Activated naive CD4-positive, alpha-beta T cell treated with anti-CD3 and anti-CD28 coated beads for 36 hours (primary cell): ENCODE measurements around the gene HRK. TPM values are rescaled to one million over a fixed set of nuclear protein-coding genes. Genes with fewer than 3 reads are reported as not detected.

Experiments used
- CTCF ChIA-PET: fragments of 350-600 bp; sonication (Branson Sonifier 250); formaldehyde crosslinking; loops from one replicate; lab custom pipeline; 2021; ENCODE audit warnings: antibody characterized with exemption; lab: Charles Lee
- DNase-seq: peaks from one replicate; pipeline ENCODE4 v3.0.0-alpha.2; 2020
- H3K27ac Mint-ChIP-seq: one replicate; pipeline ENCODE4 v1.8.0; 2021; ENCODE audit warnings: mild to moderate bottlenecking, mixed read lengths
- H3K27me3 Mint-ChIP-seq: one replicate; pipeline ENCODE4 v1.8.0; 2021; ENCODE audit warnings: low read depth, mixed read lengths
- H3K36me3 Mint-ChIP-seq: one replicate; pipeline ENCODE4 v1.8.0; 2021; ENCODE audit warnings: low read depth, mixed read lengths
- H3K4me1 Mint-ChIP-seq: one replicate; pipeline ENCODE4 v1.8.0; 2021; ENCODE audit warnings: low read depth, mixed read lengths
- H3K4me3 Mint-ChIP-seq: one replicate; pipeline ENCODE4 v1.8.0; 2021; ENCODE audit warnings: mild to moderate bottlenecking, moderate library complexity, mixed read lengths
- H3K9me3 Mint-ChIP-seq: one replicate; pipeline ENCODE4 v1.8.0; 2021; ENCODE audit warnings: mixed read lengths
- intact Hi-C: fragments of 100-400 bp; cut with micrococcal nuclease; formaldehyde crosslinking; loops from one replicate; pipeline ENCODE4 v1.15.1; 2023
- total RNA-seq, 2 experiments: library from RNA; stranded (reverse); gene quantifications; one replicate each; pipeline ENCODE4 v1.2.3, GENCODE V29; 2021

Gene HRK
- total RNA-seq, 2 experiments from 2014 or later, result not detected

- Mint-ChIP-seq H3K4me3 (no peak overlapping the region), H3K9me3 (no peaks in the 10 kb centered on the region), H3K27ac (no peak overlapping the region), H3K4me1 (peaks cover 5% of the 10 kb centered on the region), H3K36me3 (peaks cover 7% of the 10 kb centered on the region), H3K27me3 (peaks cover 25% of the 10 kb centered on the region)
- CTCF ChIA-PET, result no interaction called here
- intact Hi-C loops, result no loop called here
- DNase-seq, result no peak
These were observed 24.5 kb downstream of the HRK start for GRCh38 chr12:116856729-116857128.

GRCh38 chr12:116855744-116856470, 25.3 kb downstream of the HRK start:
- CTCF ChIA-PET, result interaction anchor here (0.6 kb wide), 1 partner anchor 152 kb away, joined by 3 read pairs; no protein-coding TSS in a partner anchor
- Mint-ChIP-seq H3K36me3 (peaks cover 7% of the 10 kb centered on the region), H3K27ac (no peak overlapping the region), H3K4me1 (no peaks in the 10 kb centered on the region), H3K4me3 (no peak overlapping the region), H3K27me3 (peaks cover 25% of the 10 kb centered on the region), H3K9me3 (no peaks in the 10 kb centered on the region)
- DNase-seq, result no peak
- intact Hi-C loops, result no loop called here

GRCh38 chr12:116853507-116853906, 27.7 kb downstream of the HRK start:
- CTCF ChIA-PET, result no interaction called here
- Mint-ChIP-seq H3K27ac (no peak overlapping the region), H3K4me1 (no peaks in the 10 kb centered on the region), H3K9me3 (no peaks in the 10 kb centered on the region), H3K4me3 (no peak overlapping the region), H3K27me3 (peaks cover 25% of the 10 kb centered on the region), H3K36me3 (peaks cover 8% of the 10 kb centered on the region)
- DNase-seq, result no peak
- intact Hi-C loops, result no loop called here

- Mint-ChIP-seq H3K4me3 (no peak overlapping the region), H3K27ac (no peak overlapping the region), H3K4me1 (no peaks in the 10 kb centered on the region), H3K36me3 (peaks cover 10% of the 10 kb centered on the region), H3K27me3 (peaks cover 15% of the 10 kb centered on the region), H3K9me3 (no peaks in the 10 kb centered on the region)
- DNase-seq, result no peak
- CTCF ChIA-PET, result interaction anchor here (0.6 kb wide), 1 partner anchor 260 kb away, joined by 4 read pairs; no protein-coding TSS in a partner anchor
- intact Hi-C loops, result no loop called here
These were observed 28.9 kb downstream of the HRK start for GRCh38 chr12:116852303-116852702.

GRCh38 chr12:116849216-116849615, 32.0 kb downstream of the HRK start:
- intact Hi-C loops, result no loop called here
- Mint-ChIP-seq H3K9me3 (no peaks in the 10 kb centered on the region), H3K4me3 (no peak overlapping the region), H3K27me3 (no peaks in the 10 kb centered on the region), H3K27ac (no peak overlapping the region), H3K36me3 (peaks cover 12% of the 10 kb centered on the region), H3K4me1 (no peaks in the 10 kb centered on the region)
- DNase-seq, result no peak
- CTCF ChIA-PET, result no interaction called here

GRCh38 chr12:116843085-116843484, 38.2 kb downstream of the HRK start:
- Mint-ChIP-seq H3K4me1 (no peaks in the 10 kb centered on the region), H3K36me3 (peaks cover 3% of the 10 kb centered on the region), H3K9me3 (no peaks in the 10 kb centered on the region), H3K27me3 (no peaks in the 10 kb centered on the region), H3K27ac (no peak overlapping the region), H3K4me3 (no peak overlapping the region)
- no peak for DNase-seq
- intact Hi-C loops, result no loop called here
- CTCF ChIA-PET, result no interaction called here

- H3K4me3 Mint-ChIP-seq, result no peak overlapping the region
- no peaks in the 10 kb centered on the region for H3K4me1 Mint-ChIP-seq
- no peak for DNase-seq
- intact Hi-C loops, result no loop called here
- CTCF ChIA-PET, result no interaction called here
- peaks cover 14% of the 10 kb centered on the region for H3K36me3 Mint-ChIP-seq
- no peaks in the 10 kb centered on the region for H3K27me3 Mint-ChIP-seq
- H3K27ac Mint-ChIP-seq, result no peak overlapping the region
- peaks cover 4% of the 10 kb centered on the region for H3K9me3 Mint-ChIP-seq
These were observed 41.9 kb downstream of the HRK start for GRCh38 chr12:116839287-116839830.

- no peaks in the 10 kb centered on the region for H3K27me3 Mint-ChIP-seq
- intact Hi-C loops, result no loop called here
- H3K27ac Mint-ChIP-seq, result no peak overlapping the region
- peaks cover 15% of the 10 kb centered on the region for H3K36me3 Mint-ChIP-seq
- peaks cover 4% of the 10 kb centered on the region for H3K9me3 Mint-ChIP-seq
- H3K4me3 Mint-ChIP-seq, result no peak overlapping the region
- no peak for DNase-seq
- CTCF ChIA-PET, result interaction anchor here (0.7 kb wide), 1 partner anchor 308 kb away, joined by 5 read pairs; no protein-coding TSS in a partner anchor
- H3K4me1 Mint-ChIP-seq, result no peaks in the 10 kb centered on the region
These were observed 42.9 kb downstream of the HRK start for GRCh38 chr12:116838365-116838764.

GRCh38 chr12:116837097-116837496, 44.1 kb downstream of the HRK start:
- Mint-ChIP-seq H3K4me3 (no peak overlapping the region), H3K27ac (no peak overlapping the region), H3K9me3 (peaks cover 4% of the 10 kb centered on the region), H3K36me3 (peaks cover 15% of the 10 kb centered on the region), H3K27me3 (no peaks in the 10 kb centered on the region), H3K4me1 (no peaks in the 10 kb centered on the region)
- CTCF ChIA-PET, result interaction anchor here (0.7 kb wide), 1 partner anchor 53 kb away, joined by 4 read pairs; no protein-coding TSS in a partner anchor
- no peak for DNase-seq
- intact Hi-C loops, result no loop called here

GRCh38 chr12:116835484-116835883, 45.8 kb downstream of the HRK start:
- Mint-ChIP-seq H3K27me3 (no peaks in the 10 kb centered on the region), H3K4me1 (no peaks in the 10 kb centered on the region), H3K36me3 (peaks cover 15% of the 10 kb centered on the region)

GRCh38 chr12:116833474-116833873, 47.8 kb downstream of the HRK start:
- no peak for DNase-seq
- Mint-ChIP-seq H3K36me3 (peaks cover 15% of the 10 kb centered on the region), H3K9me3 (peaks cover 4% of the 10 kb centered on the region), H3K27me3 (no peaks in the 10 kb centered on the region), H3K27ac (no peak overlapping the region), H3K4me1 (no peaks in the 10 kb centered on the region), H3K4me3 (no peak overlapping the region)
- intact Hi-C loops, result no loop called here
- CTCF ChIA-PET, result interaction anchor here (0.6 kb wide), 1 partner anchor 151 kb away, joined by 3 read pairs; no protein-coding TSS in a partner anchor

More at GRCh38 chr12:116835484-116835883, 45.8 kb downstream of the HRK start:
- intact Hi-C loops, result no loop called here
- H3K27ac Mint-ChIP-seq, result no peak overlapping the region
- CTCF ChIA-PET, result no interaction called here
- no peak for DNase-seq
- peaks cover 4% of the 10 kb centered on the region for H3K9me3 Mint-ChIP-seq
- H3K4me3 Mint-ChIP-seq, result no peak overlapping the region

- H3K9me3 Mint-ChIP-seq, result peaks cover 4% of the 10 kb centered on the region
- no peak for DNase-seq
- no peaks in the 10 kb centered on the region for H3K27me3 Mint-ChIP-seq
- no peaks in the 10 kb centered on the region for H3K4me1 Mint-ChIP-seq
- CTCF ChIA-PET, result no interaction called here
- H3K4me3 Mint-ChIP-seq, result no peak overlapping the region
- H3K27ac Mint-ChIP-seq, result no peak overlapping the region
- intact Hi-C loops, result no loop called here
- H3K36me3 Mint-ChIP-seq, result peaks cover 15% of the 10 kb centered on the region
These were observed 48.9 kb downstream of the HRK start for GRCh38 chr12:116832353-116832752.

GRCh38 chr12:116827432-116827831, 53.8 kb downstream of the HRK start:
- Mint-ChIP-seq H3K27ac (no peak overlapping the region), H3K4me3 (no peak overlapping the region), H3K36me3 (peaks cover 7% of the 10 kb centered on the region), H3K9me3 (peaks cover 3% of the 10 kb centered on the region), H3K4me1 (no peaks in the 10 kb centered on the region), H3K27me3 (no peaks in the 10 kb centered on the region)
- CTCF ChIA-PET, result no interaction called here
- no peak for DNase-seq
- intact Hi-C loops, result no loop called here
